Rectal smooth muscle tissue (tissue), 1 donor: ENCODE results near the gene NUAK2.

Source experiments
- H3K27ac ChIP-seq: one replicate; pipeline ENCODE4 v1.7.0; 2013; ENCODE audit warnings: low read depth, low read length, inconsistent platforms
- H3K27me3 ChIP-seq: one replicate; pipeline ENCODE4 v1.7.0; 2013; ENCODE audit warnings: low read length; ENCODE audit not compliant: control insufficient read depth, insufficient read depth
- H3K36me3 ChIP-seq: one replicate; pipeline ENCODE4 v1.7.0; 2013; ENCODE audit warnings: low read length; ENCODE audit not compliant: control insufficient read depth, insufficient read depth
- H3K4me1 ChIP-seq: one replicate; pipeline ENCODE4 v1.7.0; 2013; ENCODE audit warnings: low read length; ENCODE audit not compliant: control insufficient read depth, insufficient read depth
- H3K4me3 ChIP-seq: one replicate; pipeline ENCODE4 v1.7.0; 2013; ENCODE audit warnings: low read length
- H3K9ac ChIP-seq: one replicate; pipeline ENCODE4 v1.7.0; 2013; ENCODE audit warnings: low read length

The NUAK2 gene

GRCh38 chr1:205258719-205259118 is 62.8 kb downstream of the NUAK2 start:
- Histone ChIP-seq H3K4me3 (no peak overlapping the region), H3K9ac (no peak overlapping the region), H3K27ac (no peak overlapping the region), H3K4me1 (peaks cover 8% of the 10 kb centered on the region), H3K36me3 (no peaks in the 10 kb centered on the region), H3K27me3 (no peaks in the 10 kb centered on the region)

- Histone ChIP-seq H3K9ac (no peak overlapping the region), H3K4me3 (no peak overlapping the region), H3K27me3 (no peaks in the 10 kb centered on the region), H3K36me3 (no peaks in the 10 kb centered on the region), H3K27ac (no peak overlapping the region), H3K4me1 (peaks cover 8% of the 10 kb centered on the region)
Observed at GRCh38 chr1:205258261-205258691, 63.3 kb downstream of the NUAK2 start.

DNA sequence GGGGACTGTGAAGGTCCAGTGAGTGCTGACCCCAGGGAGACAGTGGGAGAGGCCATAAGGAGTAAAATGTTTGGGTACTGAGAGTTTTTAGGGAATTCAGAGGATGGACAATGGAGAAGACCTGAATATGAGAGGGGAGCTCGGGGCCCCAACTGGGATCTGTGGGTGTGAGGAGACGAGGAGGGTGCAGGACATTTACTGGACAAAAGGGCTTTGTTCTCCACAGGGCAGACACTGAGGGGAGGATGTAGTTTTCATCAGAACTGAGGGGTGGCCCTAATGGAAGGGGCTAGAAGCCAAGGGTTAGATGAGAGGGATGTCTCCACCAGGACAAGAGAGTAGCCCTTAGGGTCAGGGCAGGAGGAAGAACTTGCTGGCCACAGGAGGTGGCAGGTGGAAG is 63.8 kb downstream of the NUAK2 start:
- Histone ChIP-seq H3K27ac (no peak overlapping the region), H3K36me3 (no peaks in the 10 kb centered on the region), H3K27me3 (no peaks in the 10 kb centered on the region), H3K4me1 (peaks cover 8% of the 10 kb centered on the region), H3K4me3 (no peak overlapping the region), H3K9ac (no peak overlapping the region)

DNA sequence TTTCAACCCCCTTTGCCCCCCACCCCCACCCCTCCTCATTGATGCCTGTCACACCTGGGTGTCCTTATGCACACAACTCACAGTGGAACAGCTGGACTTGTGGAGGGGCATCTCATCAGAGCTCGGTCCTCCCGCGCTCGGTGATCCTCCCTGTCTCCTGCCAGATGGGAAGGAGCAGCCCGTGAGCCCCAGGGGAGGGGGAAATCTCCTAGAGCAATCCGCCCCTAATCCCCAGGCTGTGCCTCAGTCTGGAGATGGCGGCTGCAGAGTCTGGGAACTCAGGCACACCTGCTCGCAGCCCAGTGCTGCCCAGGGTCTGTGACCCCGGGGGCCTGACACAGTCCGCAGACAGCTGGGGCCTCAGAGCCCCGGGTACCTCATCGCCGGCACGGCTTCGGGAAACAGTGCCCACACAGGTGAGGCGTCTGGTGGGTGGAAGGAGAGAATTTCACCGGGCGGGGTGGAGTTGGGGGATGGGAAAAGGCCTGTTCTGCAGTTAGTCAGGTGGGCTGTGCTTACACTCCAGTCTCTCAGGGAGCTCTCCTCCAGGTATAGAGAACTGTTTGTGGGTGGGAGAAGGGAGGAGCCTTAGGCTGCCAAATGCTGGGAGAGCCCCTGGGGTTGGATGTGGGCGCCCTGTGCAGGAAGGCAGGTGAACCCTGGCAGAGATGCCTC is 64.5 kb downstream of the NUAK2 start:
- H3K4me3 ChIP-seq: no peak overlapping the region
- no peak overlapping the region for H3K9ac ChIP-seq
- H3K4me1 ChIP-seq: peaks cover 8% of the 10 kb centered on the region
- no peak overlapping the region for H3K27ac ChIP-seq
- H3K36me3 ChIP-seq: no peaks in the 10 kb centered on the region
- no peaks in the 10 kb centered on the region for H3K27me3 ChIP-seq

DNA sequence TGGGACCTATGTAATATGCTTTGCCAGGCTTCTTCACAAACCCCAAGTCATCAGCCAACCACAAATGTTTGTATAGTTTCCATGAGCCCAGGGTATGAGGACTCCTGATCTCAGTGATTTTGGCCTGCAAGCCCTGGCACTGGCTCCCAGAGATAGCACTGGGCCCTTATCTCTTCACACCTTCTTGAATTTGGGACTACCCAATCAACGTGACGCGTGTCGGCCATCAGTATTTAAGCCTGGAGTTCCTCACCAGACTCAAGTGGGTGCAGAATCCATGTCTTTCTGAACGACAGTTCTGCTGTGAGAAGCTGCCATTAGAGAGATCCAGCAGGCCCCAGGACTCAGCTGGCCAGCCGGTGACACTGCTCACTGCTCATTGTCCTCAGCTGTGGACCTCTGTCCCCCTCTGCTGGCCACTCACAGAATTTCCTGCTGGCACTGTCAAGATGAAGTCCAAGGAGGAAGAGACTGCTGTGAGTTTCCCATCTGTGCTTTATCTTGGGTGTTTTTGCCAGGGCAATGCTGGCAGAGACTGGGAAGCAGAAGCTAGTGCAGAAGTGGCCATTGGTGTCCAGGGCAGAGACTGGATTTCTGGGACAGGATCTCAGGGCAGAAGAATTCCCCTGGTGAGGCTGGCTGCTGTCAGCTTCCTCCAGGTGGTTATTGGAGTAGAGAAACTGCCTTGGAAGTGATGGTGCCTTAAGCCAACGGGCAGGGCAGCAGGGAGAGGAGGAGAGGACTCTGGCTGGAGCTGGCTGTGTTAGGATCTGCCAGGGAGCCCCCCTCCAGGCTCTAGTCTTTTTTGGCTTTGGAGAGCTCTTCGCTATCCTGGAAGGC is 65.4 kb downstream of the NUAK2 start:
- peak overlapping the region; percentile 1 for H3K27ac ChIP-seq
- peaks cover 7% of the 10 kb centered on the region for H3K4me1 ChIP-seq
- no peak overlapping the region for H3K9ac ChIP-seq
- no peak overlapping the region for H3K4me3 ChIP-seq
- no peaks in the 10 kb centered on the region for H3K27me3 ChIP-seq
- H3K36me3 ChIP-seq: no peaks in the 10 kb centered on the region
